Measurements from ENCODE around the gene TICAM2.

Gene TICAM2

GRCh38 chr5:115575167-115576070 is 26.9 kb downstream of the TICAM2 start:
- Histone ChIP-seq H3K9me3 (ENCODE audit: insufficient read depth, low read length) (peaks cover 8% of the 10 kb centered on the region; the same call in 1 of the 2 replicates), H3K9ac (ENCODE audit: low read length) (no peak overlapping the region), H2AFZ (ENCODE audit: low read depth, low read length) (no peak overlapping the region), H3K4me3 (ENCODE audit: low read length) (no peak overlapping the region), H3K79me2 (ENCODE audit: low read length) (no peaks in the 10 kb centered on the region), H3K36me3 (replicated peaks; ENCODE audit: low read depth, low read length) (peaks cover 22% of the 10 kb centered on the region), H3K27ac (ENCODE audit: low read length) (peak overlapping the region; percentile 90), H3K4me2 (ENCODE audit: low read length) (peak overlapping the region; percentile 19; the same call in 1 of the 2 replicates), H4K20me1 (ENCODE audit: insufficient read depth, low read length) (no peaks in the 10 kb centered on the region), H3K27me3 (ENCODE audit: low read depth, low read length) (no peaks in the 10 kb centered on the region), H3K4me1 (ENCODE audit: low read length) (peaks cover 75% of the 10 kb centered on the region)
- TF ChIP-seq EZH2phosphoT487 (IDR thresholded peaks at IDR 0.05; ENCODE audit: low read depth) (no peak), CTCF (IDR thresholded peaks at IDR 0.05; ENCODE audit: low read depth, low read length) (no peak)

DNA sequence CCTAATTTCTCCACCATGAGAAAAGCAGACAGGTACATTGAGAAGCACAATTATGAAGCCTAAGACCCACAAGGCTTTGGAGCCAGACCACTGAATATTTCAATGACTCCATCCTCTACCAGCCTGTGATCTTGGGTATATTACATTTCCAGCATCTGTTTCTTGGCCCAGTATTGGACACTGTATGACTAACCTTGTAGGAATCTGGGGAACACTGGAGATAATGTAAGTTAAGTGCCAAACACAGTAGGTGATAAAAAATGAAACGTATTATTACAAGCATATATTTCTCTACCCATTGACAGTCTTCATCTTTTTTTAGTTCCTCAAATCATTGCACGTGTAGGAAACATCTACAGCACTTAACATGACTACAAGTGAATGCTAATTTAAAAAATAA is 29.1 kb downstream of the TICAM2 start:
- H2AFZ ChIP-seq (ENCODE audit: low read depth, low read length): no peak overlapping the region
- H3K27me3 ChIP-seq (ENCODE audit: low read depth, low read length): no peaks in the 10 kb centered on the region
- H4K20me1 ChIP-seq (ENCODE audit: insufficient read depth, low read length): no peaks in the 10 kb centered on the region
- H3K4me3 ChIP-seq (ENCODE audit: low read length): no peak overlapping the region
- no peaks in the 10 kb centered on the region for H3K79me2 ChIP-seq (ENCODE audit: low read length)
- no peak overlapping the region for H3K4me2 ChIP-seq (ENCODE audit: low read length)
- H3K4me1 ChIP-seq (ENCODE audit: low read length): peaks cover 56% of the 10 kb centered on the region
- no peak for TF ChIP-seq CTCF (IDR thresholded peaks at IDR 0.05; ENCODE audit: low read depth, low read length)
- no peak for TF ChIP-seq EZH2phosphoT487 (IDR thresholded peaks at IDR 0.05; ENCODE audit: low read depth)
- no peak overlapping the region for H3K9ac ChIP-seq (ENCODE audit: low read length)
- H3K9me3 ChIP-seq (ENCODE audit: insufficient read depth, low read length): peaks cover 8% of the 10 kb centered on the region; the same call in 1 of the 2 replicates
- no peak overlapping the region for H3K27ac ChIP-seq (ENCODE audit: low read length)
- H3K36me3 ChIP-seq (replicated peaks; ENCODE audit: low read depth, low read length): peaks cover 21% of the 10 kb centered on the region

DNA sequence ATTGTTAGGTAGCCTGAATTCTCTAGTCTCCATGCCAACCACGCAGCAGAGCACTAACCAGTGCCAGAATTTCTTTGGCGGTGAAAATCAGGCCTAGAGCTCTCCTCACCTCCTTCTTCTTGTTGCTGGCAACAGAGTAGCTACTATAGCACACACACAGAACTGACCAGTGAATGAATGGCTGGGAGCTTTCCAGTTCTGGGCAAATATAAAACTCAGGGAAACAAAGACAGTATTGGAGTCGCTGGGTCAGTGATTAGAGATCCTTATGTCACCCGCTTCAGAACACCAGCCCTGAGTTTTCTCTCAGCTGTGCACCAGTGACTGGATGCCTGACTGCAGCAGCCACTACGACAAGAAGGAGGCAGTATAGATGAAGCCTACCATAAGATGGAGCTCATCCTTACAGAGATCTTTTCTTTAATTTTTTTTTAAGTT is 30.8 kb downstream of the TICAM2 start:
- H2AFZ ChIP-seq (ENCODE audit: low read depth, low read length): no peak overlapping the region
- no peak overlapping the region for H3K4me2 ChIP-seq (ENCODE audit: low read length)
- H3K4me3 ChIP-seq (ENCODE audit: low read length): no peak overlapping the region
- peaks cover 2% of the 10 kb centered on the region; the same call in 1 of the 2 replicates for H3K9me3 ChIP-seq (ENCODE audit: insufficient read depth, low read length)
- H3K27ac ChIP-seq (ENCODE audit: low read length): no peak overlapping the region
- H3K9ac ChIP-seq (ENCODE audit: low read length): no peak overlapping the region
- peaks cover 12% of the 10 kb centered on the region for H3K36me3 ChIP-seq (replicated peaks; ENCODE audit: low read depth, low read length)
- TF ChIP-seq CTCF (IDR thresholded peaks at IDR 0.05; ENCODE audit: low read depth, low read length) (no peak; the same call in 1 of the 2 replicates), EZH2phosphoT487 (IDR thresholded peaks at IDR 0.05; ENCODE audit: low read depth) (no peak)
- peaks cover 40% of the 10 kb centered on the region for H3K4me1 ChIP-seq (ENCODE audit: low read length)
- H3K27me3 ChIP-seq (ENCODE audit: low read depth, low read length): no peaks in the 10 kb centered on the region
- no peaks in the 10 kb centered on the region for H3K79me2 ChIP-seq (ENCODE audit: low read length)
- H4K20me1 ChIP-seq (ENCODE audit: insufficient read depth, low read length): no peaks in the 10 kb centered on the region

GRCh38 chr5:115568668-115569067 is 33.6 kb downstream of the TICAM2 start:
- H3K9ac ChIP-seq (ENCODE audit: low read length): no peak overlapping the region
- no peaks in the 10 kb centered on the region for H3K27me3 ChIP-seq (ENCODE audit: low read depth, low read length)
- H3K27ac ChIP-seq (ENCODE audit: low read length): no peak overlapping the region
- H3K36me3 ChIP-seq (replicated peaks; ENCODE audit: low read depth, low read length): no peaks in the 10 kb centered on the region
- H3K9me3 ChIP-seq (ENCODE audit: insufficient read depth, low read length): no peaks in the 10 kb centered on the region
- peaks cover 13% of the 10 kb centered on the region for H3K4me1 ChIP-seq (ENCODE audit: low read length)
- no peak overlapping the region for H3K4me2 ChIP-seq (ENCODE audit: low read length)
- TF ChIP-seq EZH2phosphoT487 (IDR thresholded peaks at IDR 0.05; ENCODE audit: low read depth): no peak
- TF ChIP-seq CTCF (IDR thresholded peaks at IDR 0.05; ENCODE audit: low read depth, low read length): no peak
- no peak overlapping the region for H3K4me3 ChIP-seq (ENCODE audit: low read length)
- no peak overlapping the region for H2AFZ ChIP-seq (ENCODE audit: low read depth, low read length)
- H3K79me2 ChIP-seq (ENCODE audit: low read length): no peaks in the 10 kb centered on the region
- H4K20me1 ChIP-seq (ENCODE audit: insufficient read depth, low read length): no peaks in the 10 kb centered on the region
